ENCODE measurements around the gene TTC34.

DNA sequence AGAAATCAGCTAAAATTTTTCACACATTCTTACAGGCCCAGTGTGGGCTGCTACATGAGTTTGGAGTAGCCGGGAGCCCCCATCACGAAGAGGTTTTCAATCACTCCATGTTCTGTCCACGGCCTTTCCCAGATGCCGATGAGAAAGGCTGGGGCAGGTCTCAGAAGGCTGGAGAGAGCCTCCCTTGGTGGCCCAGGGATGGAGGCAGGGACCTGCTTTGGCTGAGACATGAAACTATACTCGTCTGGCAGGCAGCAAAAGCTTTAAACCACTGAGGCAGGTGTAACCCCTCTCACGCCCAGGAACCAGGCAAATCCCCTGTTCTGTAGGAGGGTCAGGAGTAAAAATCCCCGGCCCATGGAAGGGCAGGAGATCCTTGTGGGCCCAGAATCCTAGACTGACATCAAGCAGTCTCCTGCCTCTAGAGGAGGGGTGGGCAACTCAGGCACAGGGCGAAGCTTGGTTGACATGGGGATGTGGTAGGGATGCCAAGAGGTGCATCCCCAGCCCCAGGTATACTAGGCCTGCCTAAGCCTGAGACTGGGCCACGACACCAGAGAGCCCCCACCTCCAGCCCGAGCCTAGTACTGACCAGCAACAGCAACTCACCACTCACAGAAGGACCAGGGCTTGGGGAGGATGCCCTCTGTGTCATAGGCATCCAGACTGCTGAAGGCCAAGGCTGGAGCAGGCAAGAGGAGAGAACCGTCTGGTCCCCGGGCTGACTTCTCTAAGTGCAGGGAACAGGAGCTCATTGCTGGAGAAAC is 177.7 kb downstream of the TTC34 start:
- TF ChIP-seq, protein P1, sequence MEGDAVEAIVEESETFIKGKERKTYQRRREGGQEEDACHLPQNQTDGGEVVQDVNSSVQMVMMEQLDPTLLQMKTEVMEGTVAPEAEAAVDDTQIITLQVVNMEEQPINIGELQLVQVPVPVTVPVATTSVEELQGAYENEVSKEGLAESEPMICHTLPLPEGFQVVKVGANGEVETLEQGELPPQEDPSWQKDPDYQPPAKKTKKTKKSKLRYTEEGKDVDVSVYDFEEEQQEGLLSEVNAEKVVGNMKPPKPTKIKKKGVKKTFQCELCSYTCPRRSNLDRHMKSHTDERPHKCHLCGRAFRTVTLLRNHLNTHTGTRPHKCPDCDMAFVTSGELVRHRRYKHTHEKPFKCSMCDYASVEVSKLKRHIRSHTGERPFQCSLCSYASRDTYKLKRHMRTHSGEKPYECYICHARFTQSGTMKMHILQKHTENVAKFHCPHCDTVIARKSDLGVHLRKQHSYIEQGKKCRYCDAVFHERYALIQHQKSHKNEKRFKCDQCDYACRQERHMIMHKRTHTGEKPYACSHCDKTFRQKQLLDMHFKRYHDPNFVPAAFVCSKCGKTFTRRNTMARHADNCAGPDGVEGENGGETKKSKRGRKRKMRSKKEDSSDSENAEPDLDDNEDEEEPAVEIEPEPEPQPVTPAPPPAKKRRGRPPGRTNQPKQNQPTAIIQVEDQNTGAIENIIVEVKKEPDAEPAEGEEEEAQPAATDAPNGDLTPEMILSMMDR (IDR thresholded peaks at IDR 0.05) = no peak
- TF ChIP-seq ZFX (IDR thresholded peaks at IDR 0.05; ENCODE audit: borderline replicate concordance) = no peak
